ENCODE measurements around the gene NRGN.

Gene NRGN

DNA sequence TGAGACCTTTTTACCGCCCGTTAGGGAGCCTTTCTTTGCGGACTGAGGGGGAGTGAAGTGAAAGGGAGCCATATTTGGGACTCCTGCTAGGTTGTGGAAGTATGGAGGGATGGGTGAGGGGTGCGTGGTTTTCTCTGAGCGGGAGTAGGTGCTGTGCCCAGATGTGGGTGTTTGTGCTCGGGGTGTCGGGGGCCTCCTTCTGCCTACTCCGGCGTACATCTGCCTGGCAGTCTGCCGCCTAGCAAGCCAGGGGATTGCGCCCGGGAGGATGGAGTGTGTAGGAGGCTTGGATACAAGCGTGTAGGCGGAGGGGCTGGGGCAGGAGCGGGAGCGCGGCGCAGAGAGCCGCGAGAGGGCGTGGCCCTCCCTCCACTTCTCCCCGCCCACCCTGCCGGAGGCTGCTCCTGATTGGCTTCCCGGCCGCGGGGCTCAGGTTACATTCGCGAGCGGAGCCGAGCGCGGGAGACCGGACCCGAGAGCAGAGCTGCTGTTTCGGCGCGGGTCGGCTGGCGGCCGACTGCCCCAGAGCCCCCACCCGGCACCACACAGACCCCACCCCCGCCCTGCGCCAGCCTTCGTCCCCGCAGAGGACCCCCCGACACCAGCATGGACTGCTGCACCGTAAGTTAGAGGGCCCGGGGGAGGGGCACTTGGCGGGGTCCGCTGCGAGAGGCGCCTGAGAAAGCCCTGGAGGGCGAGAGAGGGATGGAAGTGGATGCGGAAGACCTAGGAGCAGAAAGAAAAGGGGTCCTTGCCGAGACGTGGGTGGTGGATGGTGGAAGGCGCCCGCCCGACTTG lies at the start of gene NRGN:
NRGN (plus strand) TSS at position 464 of the 798 bp plus-strand sequence; CDS start at position 607, 143 bp downstream.
- H3K9ac ChIP-seq (ENCODE audit: low read length): no peak within 1 kb of the TSS
- peaks cover 18% of the 10 kb centered on the region for H3K27me3 ChIP-seq (ENCODE audit: control insufficient read depth, insufficient read depth, low read length)
- H3K36me3 ChIP-seq (ENCODE audit: control insufficient read depth, insufficient read depth, low read length): no peaks in the 10 kb centered on the region
- H3K4me1 ChIP-seq (ENCODE audit: control insufficient read depth, insufficient read depth, low read length): no peaks in the 10 kb centered on the region
- H3K27ac ChIP-seq (ENCODE audit: low read depth, low read length): no peak within 1 kb of the TSS
- H3K4me3 ChIP-seq (ENCODE audit: low read length): peak within 1 kb of the TSS; percentile 67

DNA sequence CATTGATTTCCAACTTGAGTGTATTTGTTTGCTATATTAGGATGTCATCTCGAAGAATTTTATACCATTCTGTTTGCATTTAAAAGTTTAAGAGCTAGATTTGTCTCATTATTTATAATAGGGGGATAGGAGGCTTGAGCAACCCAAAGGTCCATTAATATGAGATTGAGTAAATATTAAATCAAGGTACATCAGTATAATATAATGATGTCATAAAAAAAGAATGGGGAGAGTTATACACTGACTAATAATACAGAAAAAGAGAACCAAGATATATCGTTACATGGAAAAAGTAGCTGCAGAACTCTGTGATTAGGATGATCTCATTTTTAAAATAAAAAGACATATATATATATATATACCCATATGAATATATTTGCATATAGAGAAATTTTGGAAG lies 46.6 kb upstream of the NRGN start:
- Histone ChIP-seq H3K4me1 (ENCODE audit: control insufficient read depth, insufficient read depth, low read length) (no peaks in the 10 kb centered on the region), H3K9ac (ENCODE audit: low read length) (no peak overlapping the region), H3K27me3 (ENCODE audit: control insufficient read depth, insufficient read depth, low read length) (no peaks in the 10 kb centered on the region), H3K27ac (ENCODE audit: low read depth, low read length) (no peak overlapping the region), H3K36me3 (ENCODE audit: control insufficient read depth, insufficient read depth, low read length) (no peaks in the 10 kb centered on the region), H3K4me3 (ENCODE audit: low read length) (no peak overlapping the region)

DNA sequence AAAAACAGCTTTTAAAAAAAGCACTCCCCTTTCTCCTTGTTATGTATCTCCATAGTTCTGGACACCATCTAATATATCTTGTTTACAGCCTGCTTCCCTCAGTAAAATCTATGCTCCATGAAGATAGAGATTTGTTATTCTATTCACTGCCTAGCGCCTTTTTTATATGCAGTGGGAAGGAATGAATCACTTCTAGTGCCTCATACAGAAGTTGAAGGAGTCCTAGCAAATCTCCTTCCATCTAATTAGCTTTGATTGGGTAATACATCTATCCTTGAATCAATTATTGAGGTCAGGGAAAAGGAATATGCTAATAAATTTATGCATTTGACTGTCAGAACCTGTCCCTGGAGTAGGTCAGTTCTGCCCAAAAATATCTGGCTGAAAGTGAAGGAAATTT lies 40.2 kb upstream of the NRGN start:
- H3K27ac ChIP-seq (ENCODE audit: low read depth, low read length): no peak overlapping the region
- H3K4me3 ChIP-seq (ENCODE audit: low read length): no peak overlapping the region
- no peaks in the 10 kb centered on the region for H3K27me3 ChIP-seq (ENCODE audit: control insufficient read depth, insufficient read depth, low read length)
- H3K36me3 ChIP-seq (ENCODE audit: control insufficient read depth, insufficient read depth, low read length): no peaks in the 10 kb centered on the region
- H3K9ac ChIP-seq (ENCODE audit: low read length): no peak overlapping the region
- no peaks in the 10 kb centered on the region for H3K4me1 ChIP-seq (ENCODE audit: control insufficient read depth, insufficient read depth, low read length)

DNA sequence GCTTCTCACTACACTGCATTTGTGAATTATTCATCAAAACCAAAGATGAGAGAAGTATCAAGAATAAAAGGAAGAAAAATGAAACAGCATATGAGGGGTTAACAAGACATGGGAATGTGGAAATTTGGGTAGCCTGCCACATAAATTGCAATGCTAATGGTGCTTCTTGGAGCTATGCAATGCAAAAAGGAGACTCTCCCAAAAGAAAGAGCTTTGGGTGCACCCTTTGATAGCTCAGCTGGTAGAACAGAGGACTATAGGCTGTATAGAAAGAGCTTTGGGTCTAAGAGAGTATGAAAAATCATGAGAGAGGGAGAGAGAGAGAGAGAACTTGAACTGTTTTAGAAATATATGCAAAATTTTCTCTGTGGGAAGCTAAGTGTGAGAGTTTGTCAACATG lies 39.7 kb upstream of the NRGN start:
- Histone ChIP-seq H3K27me3 (ENCODE audit: control insufficient read depth, insufficient read depth, low read length) (no peaks in the 10 kb centered on the region), H3K9ac (ENCODE audit: low read length) (no peak overlapping the region), H3K4me1 (ENCODE audit: control insufficient read depth, insufficient read depth, low read length) (no peaks in the 10 kb centered on the region), H3K27ac (ENCODE audit: low read depth, low read length) (no peak overlapping the region), H3K36me3 (ENCODE audit: control insufficient read depth, insufficient read depth, low read length) (no peaks in the 10 kb centered on the region), H3K4me3 (ENCODE audit: low read length) (no peak overlapping the region)

DNA sequence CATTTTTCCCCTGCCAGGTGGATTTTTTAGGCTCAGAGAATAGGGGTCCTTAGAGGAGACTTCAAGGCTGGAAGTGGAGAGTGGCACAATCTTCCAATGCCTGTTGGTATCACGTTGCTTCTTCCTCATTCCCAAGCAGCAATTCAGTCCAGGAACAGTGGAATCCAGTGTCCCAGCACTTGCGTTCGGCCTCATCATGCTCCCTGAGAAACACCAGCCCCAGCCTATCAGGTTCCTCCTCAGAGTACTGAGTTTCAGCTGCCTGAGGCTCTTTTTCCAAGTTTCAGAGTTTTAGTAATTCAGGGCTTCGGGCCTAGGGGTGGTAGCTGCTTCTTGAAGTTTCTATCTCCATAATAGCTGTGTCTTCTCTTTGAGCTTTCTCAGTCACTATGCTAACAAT lies 31.9 kb upstream of the NRGN start:
- Histone ChIP-seq H3K27ac (ENCODE audit: low read depth, low read length) (no peak overlapping the region), H3K4me3 (ENCODE audit: low read length) (no peak overlapping the region), H3K4me1 (ENCODE audit: control insufficient read depth, insufficient read depth, low read length) (no peaks in the 10 kb centered on the region), H3K36me3 (ENCODE audit: control insufficient read depth, insufficient read depth, low read length) (no peaks in the 10 kb centered on the region), H3K27me3 (ENCODE audit: control insufficient read depth, insufficient read depth, low read length) (no peaks in the 10 kb centered on the region), H3K9ac (ENCODE audit: low read length) (no peak overlapping the region)

DNA sequence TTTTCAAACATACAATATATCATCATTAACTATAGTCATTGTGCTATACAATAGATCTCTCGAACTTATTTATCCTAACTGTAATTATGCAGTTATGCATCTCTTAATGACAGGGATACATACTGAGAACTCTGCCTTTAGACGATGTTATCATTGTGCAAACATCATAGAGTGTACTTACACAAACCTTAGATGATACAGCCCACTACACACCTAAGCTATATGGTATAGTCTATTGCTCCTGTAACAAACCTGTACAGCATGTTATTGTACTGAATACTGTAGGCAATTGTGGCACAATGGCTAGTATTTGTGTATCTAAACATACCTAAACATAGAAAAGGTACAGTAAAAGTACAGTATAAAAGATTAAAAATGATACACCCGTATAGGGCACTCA lies 27.4 kb upstream of the NRGN start:
- Histone ChIP-seq H3K4me1 (ENCODE audit: control insufficient read depth, insufficient read depth, low read length) (no peaks in the 10 kb centered on the region), H3K9ac (ENCODE audit: low read length) (no peak overlapping the region), H3K27me3 (ENCODE audit: control insufficient read depth, insufficient read depth, low read length) (no peaks in the 10 kb centered on the region), H3K27ac (ENCODE audit: low read depth, low read length) (no peak overlapping the region), H3K36me3 (ENCODE audit: control insufficient read depth, insufficient read depth, low read length) (no peaks in the 10 kb centered on the region), H3K4me3 (ENCODE audit: low read length) (no peak overlapping the region)

DNA sequence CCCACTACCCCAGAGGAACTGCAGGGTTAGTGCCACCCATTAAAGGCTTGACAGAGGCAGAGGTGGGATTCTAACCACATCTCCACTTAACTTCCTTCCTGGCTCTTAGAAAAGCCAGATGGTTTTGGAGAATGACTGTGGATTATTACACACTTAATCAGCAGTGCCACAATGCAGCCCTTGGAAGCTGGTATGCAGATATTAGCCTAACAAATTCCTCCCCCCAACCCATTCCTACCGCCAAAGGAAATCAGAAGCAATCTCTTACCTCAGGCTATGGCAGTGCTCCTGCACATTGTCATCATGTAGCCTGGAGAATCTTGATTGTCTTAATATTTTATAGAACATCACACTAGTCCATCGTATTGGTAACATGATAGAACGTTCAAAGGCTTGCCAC lies 23.2 kb upstream of the NRGN start:
- no peak overlapping the region for H3K9ac ChIP-seq (ENCODE audit: low read length)
- no peaks in the 10 kb centered on the region for H3K4me1 ChIP-seq (ENCODE audit: control insufficient read depth, insufficient read depth, low read length)
- H3K27ac ChIP-seq (ENCODE audit: low read depth, low read length): no peak overlapping the region
- no peaks in the 10 kb centered on the region for H3K36me3 ChIP-seq (ENCODE audit: control insufficient read depth, insufficient read depth, low read length)
- no peak overlapping the region for H3K4me3 ChIP-seq (ENCODE audit: low read length)
- peaks cover 13% of the 10 kb centered on the region for H3K27me3 ChIP-seq (ENCODE audit: control insufficient read depth, insufficient read depth, low read length)

DNA sequence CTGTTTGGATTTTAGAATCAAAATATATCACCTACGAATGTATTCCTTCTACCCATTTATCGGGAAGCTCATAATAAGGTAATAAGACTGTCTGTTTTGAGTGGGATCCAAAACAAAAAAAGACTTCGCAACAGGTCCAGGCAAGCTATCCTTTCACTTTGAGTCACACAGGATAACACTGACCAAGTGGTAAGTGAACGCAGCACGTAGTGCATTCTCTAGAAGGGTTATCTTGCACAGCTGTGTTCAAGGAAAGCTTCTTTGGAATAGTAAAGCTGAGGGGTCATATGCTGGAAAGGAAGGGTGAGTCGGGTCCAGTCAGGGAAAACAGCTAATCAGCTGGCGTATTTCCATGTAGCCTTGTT lies 22.3 kb upstream of the NRGN start:
- no peak overlapping the region for H3K9ac ChIP-seq (ENCODE audit: low read length)
- no peak overlapping the region for H3K27ac ChIP-seq (ENCODE audit: low read depth, low read length)
- peak overlapping the region; percentile 57 for H3K4me3 ChIP-seq (ENCODE audit: low read length)
- H3K36me3 ChIP-seq (ENCODE audit: control insufficient read depth, insufficient read depth, low read length): no peaks in the 10 kb centered on the region
- peaks cover 13% of the 10 kb centered on the region for H3K27me3 ChIP-seq (ENCODE audit: control insufficient read depth, insufficient read depth, low read length)
- no peaks in the 10 kb centered on the region for H3K4me1 ChIP-seq (ENCODE audit: control insufficient read depth, insufficient read depth, low read length)

DNA sequence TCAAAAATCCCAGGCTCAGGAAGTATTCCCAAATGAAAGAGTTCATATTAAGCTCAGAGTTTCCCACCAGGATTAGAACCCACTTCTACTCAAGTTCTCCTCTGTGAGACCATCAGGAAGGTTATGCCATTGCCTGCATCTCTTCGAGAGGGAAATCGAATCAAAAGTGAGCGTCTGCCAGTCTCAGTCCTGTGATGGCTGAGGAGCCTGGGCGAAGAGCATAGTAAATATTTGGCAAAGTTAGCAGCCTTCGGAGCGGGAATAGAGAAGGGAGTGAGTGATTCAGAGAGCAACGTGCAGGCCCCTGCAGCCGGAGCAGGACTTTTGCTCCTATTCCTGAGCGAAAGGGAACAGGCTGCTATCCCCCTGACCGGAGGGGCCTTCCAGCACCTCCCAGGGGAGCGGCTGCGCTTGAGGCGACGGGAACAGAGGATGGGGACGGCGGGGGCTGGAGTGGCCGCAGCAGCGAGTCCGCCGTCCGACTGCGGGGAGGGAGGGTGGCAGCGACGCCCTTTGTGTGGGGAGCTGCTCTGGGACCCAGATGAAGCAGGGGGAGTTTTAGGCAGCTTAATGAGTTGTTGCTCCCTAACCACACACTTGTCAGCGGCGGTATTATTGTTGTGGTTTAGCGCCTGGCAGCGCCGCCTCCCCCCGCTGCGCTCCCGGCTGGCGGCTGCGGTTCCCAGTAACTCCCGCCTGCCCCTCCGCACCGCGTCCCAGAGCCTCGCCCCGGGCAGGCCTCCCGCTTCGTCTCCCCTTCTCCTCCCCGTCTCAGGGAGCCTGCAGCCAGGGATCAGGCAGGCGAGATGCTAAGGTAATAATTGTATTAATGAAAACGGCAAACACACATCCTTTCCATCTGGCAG lies 21.7 kb upstream of the NRGN start:
- Histone ChIP-seq H3K4me3 (ENCODE audit: low read length) (peak overlapping the region; percentile 57), H3K36me3 (ENCODE audit: control insufficient read depth, insufficient read depth, low read length) (no peaks in the 10 kb centered on the region), H3K4me1 (ENCODE audit: control insufficient read depth, insufficient read depth, low read length) (no peaks in the 10 kb centered on the region), H3K27ac (ENCODE audit: low read depth, low read length) (no peak overlapping the region), H3K9ac (ENCODE audit: low read length) (no peak overlapping the region), H3K27me3 (ENCODE audit: control insufficient read depth, insufficient read depth, low read length) (peaks cover 13% of the 10 kb centered on the region)

DNA sequence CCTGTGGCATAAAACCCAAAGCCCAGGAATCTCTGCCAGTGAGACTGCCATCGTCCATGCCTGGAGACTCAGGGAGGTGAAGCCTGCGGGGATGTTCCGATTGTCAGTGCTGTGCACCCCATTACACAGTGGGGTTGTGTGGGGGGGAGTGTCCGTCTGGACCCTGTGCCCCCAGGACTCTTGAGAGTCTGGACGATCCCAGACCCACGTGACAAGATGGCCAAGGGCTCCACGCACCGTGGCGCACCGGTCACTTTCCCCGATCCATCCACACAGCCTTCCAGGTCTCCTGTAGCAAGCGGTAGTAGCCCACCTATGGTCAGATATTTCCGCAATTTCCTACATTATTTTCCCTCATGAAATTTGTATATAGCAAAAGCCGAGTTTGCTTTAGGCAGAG lies 20.9 kb upstream of the NRGN start:
- Histone ChIP-seq H3K36me3 (ENCODE audit: control insufficient read depth, insufficient read depth, low read length) (no peaks in the 10 kb centered on the region), H3K9ac (ENCODE audit: low read length) (no peak overlapping the region), H3K4me3 (ENCODE audit: low read length) (peak overlapping the region; percentile 57), H3K4me1 (ENCODE audit: control insufficient read depth, insufficient read depth, low read length) (no peaks in the 10 kb centered on the region), H3K27ac (ENCODE audit: low read depth, low read length) (no peak overlapping the region), H3K27me3 (ENCODE audit: control insufficient read depth, insufficient read depth, low read length) (peaks cover 13% of the 10 kb centered on the region)

DNA sequence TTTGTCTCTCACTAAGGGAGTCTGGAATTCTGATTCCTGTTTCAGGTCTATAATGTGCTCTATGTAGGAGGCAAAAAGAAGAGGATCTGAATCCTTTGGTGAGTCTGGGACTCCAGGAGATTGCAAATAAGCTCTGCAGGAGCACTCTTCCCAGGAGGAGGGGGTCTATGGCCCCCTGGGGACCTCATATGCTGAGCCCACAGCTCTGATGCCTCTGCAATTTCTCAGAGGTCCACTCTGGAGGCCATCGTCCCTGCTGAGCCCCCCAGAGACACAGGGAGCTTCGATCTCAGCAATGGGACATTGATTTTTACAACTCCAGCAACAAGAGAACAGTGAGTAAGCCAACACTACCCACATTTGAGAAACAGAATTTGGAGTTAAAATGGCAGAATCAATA lies 20.2 kb upstream of the NRGN start:
- H3K27me3 ChIP-seq (ENCODE audit: control insufficient read depth, insufficient read depth, low read length): peaks cover 13% of the 10 kb centered on the region
- H3K4me3 ChIP-seq (ENCODE audit: low read length): no peak overlapping the region
- no peaks in the 10 kb centered on the region for H3K4me1 ChIP-seq (ENCODE audit: control insufficient read depth, insufficient read depth, low read length)
- H3K27ac ChIP-seq (ENCODE audit: low read depth, low read length): no peak overlapping the region
- H3K36me3 ChIP-seq (ENCODE audit: control insufficient read depth, insufficient read depth, low read length): no peaks in the 10 kb centered on the region
- H3K9ac ChIP-seq (ENCODE audit: low read length): no peak overlapping the region

DNA sequence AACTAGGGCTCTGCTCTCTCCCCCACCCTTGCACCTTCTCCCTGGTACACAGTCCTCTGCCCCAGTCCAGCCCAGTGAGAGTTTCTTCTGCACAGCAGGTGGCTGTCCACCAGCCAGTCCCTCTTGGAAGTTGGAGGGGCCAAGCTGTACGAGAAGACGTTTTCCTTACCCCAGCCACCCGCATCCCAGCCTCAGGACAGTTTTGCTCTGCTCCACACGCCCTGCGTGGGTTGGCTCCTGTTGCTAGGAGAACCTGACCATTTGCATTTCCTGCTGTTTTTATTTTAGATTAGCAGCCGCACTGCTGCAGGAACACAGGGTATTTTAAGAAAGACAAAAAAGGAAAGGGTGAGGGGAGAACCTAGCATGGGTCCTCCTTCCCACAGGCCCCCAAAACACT lies 17.6 kb upstream of the NRGN start:
- no peak overlapping the region for H3K27ac ChIP-seq (ENCODE audit: low read depth, low read length)
- H3K4me1 ChIP-seq (ENCODE audit: control insufficient read depth, insufficient read depth, low read length): no peaks in the 10 kb centered on the region
- peaks cover 13% of the 10 kb centered on the region for H3K27me3 ChIP-seq (ENCODE audit: control insufficient read depth, insufficient read depth, low read length)
- no peaks in the 10 kb centered on the region for H3K36me3 ChIP-seq (ENCODE audit: control insufficient read depth, insufficient read depth, low read length)
- no peak overlapping the region for H3K4me3 ChIP-seq (ENCODE audit: low read length)
- no peak overlapping the region for H3K9ac ChIP-seq (ENCODE audit: low read length)

Measured in rectal smooth muscle tissue (tissue), 1 donor.